Testis (tissue), 3 donors: Measurements from ENCODE around the gene WDR88. TPM values are rescaled to one million over a fixed set of nuclear protein-coding genes. Genes with fewer than 3 reads are reported as not detected.
A peak's percentile ranks its signal among the peaks of the same experiment; 100 is the strongest.

ENCODE experiments used
- DNase-seq: peaks from one replicate; pipeline ENCODE4 v3.0.0-alpha.2; 2019
- H3K27ac ChIP-seq, 2 donors: fragments of 200-600 bp; sonication (generic); one replicate each; pipeline ENCODE4 v1.5.1; 2019
- H3K27me3 ChIP-seq: fragments of 200-600 bp; sonication (generic); one replicate; pipeline ENCODE4 v1.5.1; 2019
- H3K36me3 ChIP-seq: fragments of 200-600 bp; sonication (generic); one replicate; pipeline ENCODE4 v1.5.1; 2017; ENCODE audit warnings: low read depth; ENCODE audit errors: missing control alignments
- H3K4me1 ChIP-seq: fragments of 200-600 bp; sonication (generic); one replicate; pipeline ENCODE4 v1.5.1; 2019
- H3K4me3 ChIP-seq, 2 donors: fragments of 200-600 bp; sonication (generic); one replicate each; pipeline ENCODE4 v1.5.1; 2017 to 2019
- H3K9me3 ChIP-seq: fragments of 200-600 bp; sonication (generic); one replicate; pipeline ENCODE4 v1.5.1; 2017
- POLR2A ChIP-seq: fragments of 450-650 bp; IDR thresholded peaks from one replicate; pipeline ENCODE4 v1.6.1; 2017; ENCODE audit warnings: antibody characterized with exemption, mild to moderate bottlenecking, moderate library complexity
- WGBS, 2 donors: methylation state at CpG; one replicate each; pipeline ENCODE4 v1.1.5; 2018; 5-methylcytosine and 5-hydroxymethylcytosine counted together
- intact Hi-C: fragments of 100-400 bp; cut with DNase I; formaldehyde crosslinking; loops from one replicate; pipeline ENCODE4 v1.15.1; 2023; ENCODE audit warnings: low total_unique reads
- polyA plus RNA-seq: library from polyadenylated mRNA; stranded (reverse); fragments of 350-450 nt; fragmentation: Illumina TruSeq; extraction: RNeasy Lipid Tissue Mini Kit (QIAGEN cat#74804); gene quantifications from one replicate; pipeline ENCODE4 v1.2.3, GENCODE V29; 2014; ENCODE audit warnings: low read depth, low replicate concordance; ENCODE audit not compliant: insufficient read depth
- total RNA-seq, 2 donors: library from RNA; depleted of rRNA; stranded (reverse); fragments of >200 nt; gene quantifications; one replicate each; pipeline ENCODE4 v1.2.3, GENCODE V29; 2016
- TF ChIP-seq, protein P1 (sequence below), 3 experiments: fragments of 450-650 bp in 2 of 3; fragments of 200-600 bp in 1 of 3; sonication (generic) in 1 of 3; IDR thresholded peaks; one replicate each; pipeline ENCODE4 v1.5.1; 2016 to 2019; ENCODE audit warnings: antibody characterized with exemption in 3 of 3, mild to moderate bottlenecking in 2 of 3, moderate library complexity in 1 of 3

WDR88 gene
- total and polyA plus RNA-seq, 3 donors from 2014 or later, result 5.0 to 15.3 (median 8.9) TPM

DNA sequence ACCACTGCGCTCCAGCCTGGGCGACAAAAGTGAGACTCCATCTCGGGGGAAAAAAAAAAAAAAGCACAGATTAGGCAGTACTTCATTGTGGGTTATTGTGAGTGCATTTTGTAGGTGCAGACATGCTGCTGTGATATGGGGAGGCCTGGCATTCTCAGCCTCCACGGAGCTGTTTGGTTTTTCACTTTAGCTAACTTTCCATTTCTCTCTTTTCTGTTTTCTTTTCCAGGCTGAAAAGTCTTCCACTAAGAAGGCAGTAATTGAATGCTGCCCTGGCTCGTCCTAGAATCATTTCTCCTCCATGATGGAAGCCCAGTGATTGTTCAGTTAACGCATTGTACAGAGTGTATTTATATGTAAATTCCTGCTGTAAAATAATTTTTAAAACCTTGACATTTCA, 2.0 kb upstream of the WDR88 start:
- intact Hi-C loops, result no loop called here
- Histone ChIP-seq H3K36me3 (no peaks in the 10 kb centered on the region), H3K9me3 (no peaks in the 10 kb centered on the region), H3K4me1 (no peaks in the 10 kb centered on the region), H3K27ac (no peak overlapping the region), H3K4me3 (no peak overlapping the region), H3K27me3 (no peaks in the 10 kb centered on the region)
- 89 to 90% methylated on average over 6 of the region's 6 CpGs for WGBS, 2 donors
- TF ChIP-seq POLR2A, result no peak
- TF ChIP-seq, protein P1, sequence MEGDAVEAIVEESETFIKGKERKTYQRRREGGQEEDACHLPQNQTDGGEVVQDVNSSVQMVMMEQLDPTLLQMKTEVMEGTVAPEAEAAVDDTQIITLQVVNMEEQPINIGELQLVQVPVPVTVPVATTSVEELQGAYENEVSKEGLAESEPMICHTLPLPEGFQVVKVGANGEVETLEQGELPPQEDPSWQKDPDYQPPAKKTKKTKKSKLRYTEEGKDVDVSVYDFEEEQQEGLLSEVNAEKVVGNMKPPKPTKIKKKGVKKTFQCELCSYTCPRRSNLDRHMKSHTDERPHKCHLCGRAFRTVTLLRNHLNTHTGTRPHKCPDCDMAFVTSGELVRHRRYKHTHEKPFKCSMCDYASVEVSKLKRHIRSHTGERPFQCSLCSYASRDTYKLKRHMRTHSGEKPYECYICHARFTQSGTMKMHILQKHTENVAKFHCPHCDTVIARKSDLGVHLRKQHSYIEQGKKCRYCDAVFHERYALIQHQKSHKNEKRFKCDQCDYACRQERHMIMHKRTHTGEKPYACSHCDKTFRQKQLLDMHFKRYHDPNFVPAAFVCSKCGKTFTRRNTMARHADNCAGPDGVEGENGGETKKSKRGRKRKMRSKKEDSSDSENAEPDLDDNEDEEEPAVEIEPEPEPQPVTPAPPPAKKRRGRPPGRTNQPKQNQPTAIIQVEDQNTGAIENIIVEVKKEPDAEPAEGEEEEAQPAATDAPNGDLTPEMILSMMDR (IDR thresholded peaks at IDR 0.05), result no peak
- DNase-seq, result no peak

- Histone ChIP-seq H3K9me3 (no peaks in the 10 kb centered on the region), H3K27ac (no peak overlapping the region), H3K4me3 (no peak overlapping the region), H3K36me3 (no peaks in the 10 kb centered on the region), H3K27me3 (no peaks in the 10 kb centered on the region), H3K4me1 (no peaks in the 10 kb centered on the region)
- 83 to 91% methylated on average over 6 of the region's 6 CpGs for WGBS, 2 donors
- intact Hi-C loops, result no loop called here
- no peak for DNase-seq
- TF ChIP-seq, protein P1 (IDR thresholded peaks at IDR 0.05), result no peak
Measured at GRCh38 chr19:33130433-33130832, 1.5 kb upstream of the WDR88 start.

- intact Hi-C loops, result no loop called here
- H3K36me3 ChIP-seq, result no peaks in the 10 kb centered on the region
- 67 to 87% methylated on average over 1 to 15 of the region's 15 CpGs for WGBS, 2 donors
- no peaks in the 10 kb centered on the region for H3K4me1 ChIP-seq
- peak overlapping the region; percentile 24 to 44 for H3K4me3 ChIP-seq
- DNase-seq, result no peak
- TF ChIP-seq, protein P1 (IDR thresholded peaks at IDR 0.05), result no peak
- no peak for TF ChIP-seq POLR2A
- no peak overlapping the region for H3K27ac ChIP-seq
- H3K27me3 ChIP-seq, result no peaks in the 10 kb centered on the region
- no peaks in the 10 kb centered on the region for H3K9me3 ChIP-seq
Measured at GRCh38 chr19:33132425-33132824, 511 bp downstream of the WDR88 start.

- 46 to 56% methylated on average over 13 of the region's 13 CpGs for WGBS, 2 donors
- Histone ChIP-seq H3K4me1 (no peaks in the 10 kb centered on the region), H3K27me3 (no peaks in the 10 kb centered on the region), H3K9me3 (no peaks in the 10 kb centered on the region), H3K4me3 (no peak overlapping the region), H3K27ac (no peak overlapping the region), H3K36me3 (no peaks in the 10 kb centered on the region)
- no peak for TF ChIP-seq POLR2A
- TF ChIP-seq, protein P1 (IDR thresholded peaks at IDR 0.05), result no peak
- intact Hi-C loops, result no loop called here
- DNase-seq, result no peak
Measured at GRCh38 chr19:33133438-33134031, 1.6 kb downstream of the WDR88 start.

DNA sequence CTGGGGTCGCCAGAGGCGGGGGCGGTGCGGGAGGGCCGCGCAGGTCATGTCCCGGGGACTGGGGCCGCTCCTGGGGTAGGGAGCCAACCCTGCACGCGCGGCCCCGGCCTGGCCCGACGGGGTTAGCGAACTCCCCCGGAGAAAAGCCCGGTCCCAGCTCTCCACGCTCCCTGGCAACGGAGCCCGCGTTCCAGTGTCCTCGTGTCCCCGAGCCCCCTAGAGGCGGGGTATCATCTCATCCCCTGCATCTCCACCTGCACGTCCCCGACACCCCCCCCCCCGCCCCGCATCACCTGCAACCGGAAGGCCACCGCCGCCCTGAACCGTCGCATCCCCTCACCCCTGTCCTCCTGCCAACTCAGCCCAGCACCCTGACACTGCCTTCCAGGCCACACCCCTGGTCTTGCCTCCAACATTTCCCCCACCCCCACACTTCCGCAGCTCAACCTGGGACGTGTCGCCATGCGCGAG, 2.7 kb downstream of the WDR88 start:
- Histone ChIP-seq H3K9me3 (no peaks in the 10 kb centered on the region), H3K4me1 (no peaks in the 10 kb centered on the region), H3K27ac (no peak overlapping the region), H3K36me3 (no peaks in the 10 kb centered on the region), H3K4me3 (no peak overlapping the region), H3K27me3 (no peaks in the 10 kb centered on the region)
- 7 to 14% methylated on average over 20 to 38 of the region's 38 CpGs for WGBS, 2 donors
- intact Hi-C loops, result no loop called here
- TF ChIP-seq, protein P1 (IDR thresholded peaks at IDR 0.05), result no peak
- TF ChIP-seq POLR2A, result no peak
- no peak for DNase-seq
